ENCODE data around the gene CALML4. TPM values are rescaled to one million over a fixed set of nuclear protein-coding genes. Genes with fewer than 3 reads are reported as not detected.
"Not testable (repeated sequence)": the region's sequence is repeated elsewhere in the genome, so short reads cannot be mapped to it uniquely, and the experiment has no call there.

Gene CALML4
- total RNA-seq, 1 donor from 2014 or later, result 7.3 TPM

DNA sequence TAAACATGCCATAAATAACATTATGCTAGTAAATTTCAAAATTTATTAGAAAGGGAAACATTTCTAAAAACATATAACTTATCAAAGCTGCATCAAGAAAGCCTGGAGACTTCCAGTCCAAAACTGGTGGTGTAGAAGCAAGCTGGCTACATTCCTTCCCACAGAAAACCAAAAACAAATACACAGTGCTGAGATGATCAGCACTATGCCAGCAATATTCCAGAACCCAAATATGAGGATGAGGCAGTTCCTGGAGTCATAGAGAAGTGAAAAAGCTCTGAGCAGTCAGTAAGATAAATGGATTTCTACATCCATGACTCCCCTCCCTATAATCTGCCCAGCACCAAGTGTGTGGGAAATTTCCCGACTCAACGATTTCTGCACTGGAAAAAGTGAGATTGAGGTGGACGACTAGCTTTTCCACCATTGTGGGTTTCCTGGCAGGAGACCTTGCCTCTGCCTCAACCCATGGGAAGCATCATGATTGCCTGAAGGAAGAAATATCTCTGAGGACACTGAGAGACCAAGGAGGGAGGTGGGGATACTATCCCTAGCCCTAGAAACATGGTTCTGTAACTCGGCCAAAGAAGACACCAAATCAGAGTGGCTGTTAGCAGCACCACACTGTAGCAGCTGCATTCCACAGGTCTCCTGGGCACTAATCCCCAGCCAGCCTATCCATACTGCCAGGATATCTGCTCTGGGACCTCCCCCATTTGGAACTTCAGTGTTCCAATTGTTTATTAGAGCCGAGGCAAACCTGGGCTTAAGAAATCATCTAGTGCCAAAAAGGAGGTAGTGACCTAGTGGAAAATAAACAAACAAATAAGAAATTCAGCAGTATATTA lies 36.2 kb upstream of the CALML4 start:
- H3K4me3 ChIP-seq, result no peak overlapping the region
- ATAC-seq, result no peak
- H3K27me3 ChIP-seq (ENCODE audit: low read depth), result no peaks in the 10 kb centered on the region
- H3K4me1 ChIP-seq, result no peaks in the 10 kb centered on the region
- H3K27ac ChIP-seq, result no peak overlapping the region
- TF ChIP-seq, protein P1, sequence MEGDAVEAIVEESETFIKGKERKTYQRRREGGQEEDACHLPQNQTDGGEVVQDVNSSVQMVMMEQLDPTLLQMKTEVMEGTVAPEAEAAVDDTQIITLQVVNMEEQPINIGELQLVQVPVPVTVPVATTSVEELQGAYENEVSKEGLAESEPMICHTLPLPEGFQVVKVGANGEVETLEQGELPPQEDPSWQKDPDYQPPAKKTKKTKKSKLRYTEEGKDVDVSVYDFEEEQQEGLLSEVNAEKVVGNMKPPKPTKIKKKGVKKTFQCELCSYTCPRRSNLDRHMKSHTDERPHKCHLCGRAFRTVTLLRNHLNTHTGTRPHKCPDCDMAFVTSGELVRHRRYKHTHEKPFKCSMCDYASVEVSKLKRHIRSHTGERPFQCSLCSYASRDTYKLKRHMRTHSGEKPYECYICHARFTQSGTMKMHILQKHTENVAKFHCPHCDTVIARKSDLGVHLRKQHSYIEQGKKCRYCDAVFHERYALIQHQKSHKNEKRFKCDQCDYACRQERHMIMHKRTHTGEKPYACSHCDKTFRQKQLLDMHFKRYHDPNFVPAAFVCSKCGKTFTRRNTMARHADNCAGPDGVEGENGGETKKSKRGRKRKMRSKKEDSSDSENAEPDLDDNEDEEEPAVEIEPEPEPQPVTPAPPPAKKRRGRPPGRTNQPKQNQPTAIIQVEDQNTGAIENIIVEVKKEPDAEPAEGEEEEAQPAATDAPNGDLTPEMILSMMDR (IDR thresholded peaks at IDR 0.05), result no peak
- no peaks in the 10 kb centered on the region for H3K36me3 ChIP-seq
- no peak for DNase-seq
- intact Hi-C loops (cut with DNase I), result no loop called here
- H3K9me3 ChIP-seq, result peaks cover 14% of the 10 kb centered on the region

DNA sequence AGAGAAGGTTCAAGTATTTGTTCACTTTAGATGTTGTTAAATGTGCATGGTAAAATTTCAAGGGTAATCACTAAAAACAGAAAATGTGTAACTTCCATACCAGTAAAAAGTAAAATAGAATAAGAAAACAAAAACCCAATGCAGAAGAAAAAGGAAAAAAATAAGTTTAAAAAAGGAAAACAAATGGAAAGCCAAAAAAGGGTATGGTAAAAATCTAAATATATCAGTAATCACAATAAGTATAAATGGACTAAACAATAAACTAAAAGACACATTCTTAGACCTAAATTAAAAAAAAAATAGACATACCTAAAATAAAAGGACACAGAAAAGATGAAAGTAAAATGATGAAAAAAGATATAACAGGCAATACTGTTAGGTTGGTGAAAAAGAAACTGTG lies 33.9 kb upstream of the CALML4 start:
- no peak for DNase-seq
- intact Hi-C loops (cut with DNase I), result no loop called here
- Histone ChIP-seq H3K27me3 (ENCODE audit: low read depth) (no peaks in the 10 kb centered on the region), H3K4me1 (no peaks in the 10 kb centered on the region), H3K9me3 (peaks cover 4% of the 10 kb centered on the region), H3K36me3 (no peaks in the 10 kb centered on the region), H3K4me3 (no peak overlapping the region), H3K27ac (no peak overlapping the region)
- TF ChIP-seq, protein P1 (IDR thresholded peaks at IDR 0.05), result no peak
- no peak for ATAC-seq

DNA sequence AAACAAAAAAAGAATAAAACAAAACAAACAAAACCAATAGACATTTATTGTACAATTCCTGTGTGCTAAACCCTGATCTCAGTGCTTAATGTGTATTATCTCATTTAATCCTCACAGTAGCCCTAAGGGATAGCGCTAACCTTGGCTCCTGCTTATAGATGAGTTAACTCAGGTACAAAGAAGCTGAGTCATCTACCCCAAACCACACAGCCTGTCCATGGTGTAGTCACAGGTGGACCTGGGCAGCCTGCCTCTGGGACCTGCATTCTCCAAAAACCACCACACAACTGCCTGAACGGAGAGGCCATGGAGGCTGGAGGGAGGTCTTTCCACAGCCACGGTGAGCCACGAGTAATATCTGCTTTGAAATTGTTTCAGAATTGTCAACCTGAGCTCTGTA lies 29.9 kb upstream of the CALML4 start:
- DNase-seq, result no peak
- H3K36me3 ChIP-seq, result no peaks in the 10 kb centered on the region
- H3K27me3 ChIP-seq (ENCODE audit: low read depth), result no peaks in the 10 kb centered on the region
- H3K27ac ChIP-seq, result no peak overlapping the region
- no peaks in the 10 kb centered on the region for H3K9me3 ChIP-seq
- intact Hi-C loops (cut with DNase I), result no loop called here
- H3K4me1 ChIP-seq, result peaks cover 4% of the 10 kb centered on the region
- H3K4me3 ChIP-seq, result no peak overlapping the region
- TF ChIP-seq, protein P1 (IDR thresholded peaks at IDR 0.05), result no peak
- no peak for ATAC-seq

DNA sequence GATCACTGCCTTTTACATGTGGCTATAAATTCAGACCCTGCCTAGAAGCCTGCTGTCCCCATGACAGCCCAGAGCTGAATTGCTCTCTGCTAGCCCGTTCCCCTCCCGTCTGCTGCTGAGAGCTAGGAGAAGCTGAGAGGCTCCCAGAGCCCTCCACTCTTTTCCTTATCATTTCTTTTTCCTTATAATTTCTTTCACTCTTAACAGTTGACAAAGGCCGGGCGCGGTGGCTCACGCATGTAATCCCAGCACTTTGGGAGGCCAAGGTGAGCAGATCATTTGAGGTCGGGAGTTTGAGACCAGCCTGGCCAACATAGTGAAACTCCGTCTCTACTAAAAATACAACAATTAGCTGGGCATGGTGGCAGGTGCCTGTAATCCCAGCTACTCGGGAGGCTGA lies 29.4 kb upstream of the CALML4 start:
- DNase-seq; H3K36me3 ChIP-seq; H3K27ac ChIP-seq; intact Hi-C loops (cut with DNase I); H3K27me3 ChIP-seq (ENCODE audit: low read depth); H3K4me1 ChIP-seq; ATAC-seq; H3K9me3 ChIP-seq; H3K4me3 ChIP-seq: not testable (repeated sequence)

DNA sequence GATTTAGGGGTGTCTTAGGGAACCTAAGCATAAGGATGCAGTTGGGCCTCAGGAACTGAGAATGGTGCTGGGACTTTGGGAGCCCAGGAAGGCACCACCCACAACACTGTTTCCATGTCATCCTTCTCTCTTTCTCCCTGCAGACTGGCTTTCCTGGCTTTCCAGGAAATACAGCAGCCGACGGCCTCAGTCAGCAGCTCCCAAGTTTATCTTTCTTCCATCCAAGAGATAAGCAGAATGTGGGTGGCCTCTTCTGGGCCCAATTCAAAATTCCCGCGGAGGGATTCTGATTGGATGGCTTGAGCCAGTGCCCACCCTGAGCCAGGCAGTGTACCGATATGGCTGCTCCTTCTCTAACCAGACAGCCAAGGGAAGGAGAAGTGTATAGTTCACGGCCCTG lies 28.9 kb upstream of the CALML4 start:
- intact Hi-C loops (cut with DNase I), result no loop called here
- no peak overlapping the region for H3K4me3 ChIP-seq
- H3K27ac ChIP-seq, result no peak overlapping the region
- ATAC-seq (no peak), DNase-seq (no peak)
- no peaks in the 10 kb centered on the region for H3K27me3 ChIP-seq (ENCODE audit: low read depth)
- TF ChIP-seq, protein P1 (IDR thresholded peaks at IDR 0.05), result no peak
- H3K36me3 ChIP-seq, result no peaks in the 10 kb centered on the region
- peaks cover 4% of the 10 kb centered on the region for H3K4me1 ChIP-seq
- H3K9me3 ChIP-seq, result no peaks in the 10 kb centered on the region

DNA sequence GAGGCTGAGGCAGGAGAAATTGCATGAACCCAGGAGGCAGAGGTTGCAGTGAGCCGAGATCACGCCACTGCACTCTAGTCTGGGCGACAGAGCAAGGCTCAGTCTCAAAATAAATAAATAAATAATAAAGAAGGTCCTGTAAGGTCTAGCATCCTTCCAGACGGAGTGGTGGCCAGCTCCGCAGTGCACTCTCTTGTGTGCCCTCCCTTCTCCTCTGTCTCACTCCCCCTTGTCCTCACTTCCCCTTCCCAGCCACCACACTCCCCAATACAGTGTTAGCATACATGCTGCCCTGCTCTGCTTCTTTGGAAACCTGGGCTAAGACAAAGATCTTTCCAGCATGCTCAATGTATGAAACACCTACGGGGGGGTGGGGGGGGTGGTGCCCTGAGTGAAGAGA lies 27.8 kb upstream of the CALML4 start:
- no peak for ATAC-seq
- H3K4me1 ChIP-seq, result peaks cover 14% of the 10 kb centered on the region
- no peaks in the 10 kb centered on the region for H3K9me3 ChIP-seq
- DNase-seq, result no peak
- no peaks in the 10 kb centered on the region for H3K27me3 ChIP-seq (ENCODE audit: low read depth)
- H3K4me3 ChIP-seq, result no peak overlapping the region
- no peak overlapping the region for H3K27ac ChIP-seq
- H3K36me3 ChIP-seq, result no peaks in the 10 kb centered on the region
- intact Hi-C loops (cut with DNase I), result no loop called here
- TF ChIP-seq, protein P1 (IDR thresholded peaks at IDR 0.05), result no peak

Data from lower lobe of right lung (tissue), 2 donors.